NOMO-1 treated with dmso at 0.1 percent for 144 hours (cell line): ENCODE data around the gene ST6GALNAC3.

Experiments
- DNase-seq: peaks from one replicate; lab custom pipeline; 2025; ENCODE audit not compliant: unreplicated experiment; lab: John Stamatoyannopoulos, UW

ST6GALNAC3 gene

GRCh38 chr1:76408303-76408702 lies 333.8 kb downstream of the ST6GALNAC3 start:
- DNase-seq: no peak

- no peak for DNase-seq
Measured at GRCh38 chr1:76410499-76410898, 336.0 kb downstream of the ST6GALNAC3 start.

GRCh38 chr1:76418531-76418930 lies 344.0 kb downstream of the ST6GALNAC3 start:
- no peak for DNase-seq

GRCh38 chr1:76419603-76420002 lies 345.1 kb downstream of the ST6GALNAC3 start:
- no peak for DNase-seq

- no peak for DNase-seq
Measured at GRCh38 chr1:76425201-76426145, 350.9 kb downstream of the ST6GALNAC3 start.

- no peak for DNase-seq
Measured at GRCh38 chr1:76426606-76427005, 352.1 kb downstream of the ST6GALNAC3 start.

- no peak for DNase-seq
Measured at GRCh38 chr1:76428028-76428427, 353.5 kb downstream of the ST6GALNAC3 start.

GRCh38 chr1:76430531-76430930 lies 356.0 kb downstream of the ST6GALNAC3 start:
- DNase-seq: no peak

GRCh38 chr1:76433526-76433925 lies 359.0 kb downstream of the ST6GALNAC3 start:
- no peak for DNase-seq

GRCh38 chr1:76443217-76443616 lies 368.7 kb downstream of the ST6GALNAC3 start:
- DNase-seq: no peak

- DNase-seq: no peak
Measured at GRCh38 chr1:76444773-76445172, 370.2 kb downstream of the ST6GALNAC3 start.

GRCh38 chr1:76450229-76450628 lies 375.7 kb downstream of the ST6GALNAC3 start:
- DNase-seq: no peak

- DNase-seq: no peak
Measured at GRCh38 chr1:76463278-76463677, 388.7 kb downstream of the ST6GALNAC3 start.

GRCh38 chr1:76463849-76464248 lies 389.3 kb downstream of the ST6GALNAC3 start:
- DNase-seq: no peak

- no peak for DNase-seq
Measured at GRCh38 chr1:76465030-76465429, 390.5 kb downstream of the ST6GALNAC3 start.

- DNase-seq: no peak
Measured at GRCh38 chr1:76470166-76470565, 395.6 kb downstream of the ST6GALNAC3 start.

GRCh38 chr1:76471536-76471935 lies 397.0 kb downstream of the ST6GALNAC3 start:
- DNase-seq: no peak

GRCh38 chr1:76473591-76473990 lies 399.0 kb downstream of the ST6GALNAC3 start:
- no peak for DNase-seq

- no peak for DNase-seq
Measured at GRCh38 chr1:76474922-76475321, 400.4 kb downstream of the ST6GALNAC3 start.

- no peak for DNase-seq
Measured at GRCh38 chr1:76477156-76477555, 402.6 kb downstream of the ST6GALNAC3 start.

GRCh38 chr1:76480827-76481226 lies 406.3 kb downstream of the ST6GALNAC3 start:
- no peak for DNase-seq

GRCh38 chr1:76481672-76482071 lies 407.1 kb downstream of the ST6GALNAC3 start:
- no peak for DNase-seq

- no peak for DNase-seq
Measured at GRCh38 chr1:76482272-76482671, 407.7 kb downstream of the ST6GALNAC3 start.
